CD1c-positive myeloid dendritic cell (primary cell): ENCODE data around the gene ESRRA.
A peak's percentile ranks its signal among the peaks of the same experiment; 100 is the strongest.
"Not testable (repeated sequence)": the region's sequence is repeated elsewhere in the genome, so short reads cannot be mapped to it uniquely, and the experiment has no call there.

Experiments
- DNase-seq: peaks from one replicate; pipeline ENCODE4 v3.0.0-alpha.2; 2016; ENCODE audit errors: extremely low spot score

ESRRA gene

DNA sequence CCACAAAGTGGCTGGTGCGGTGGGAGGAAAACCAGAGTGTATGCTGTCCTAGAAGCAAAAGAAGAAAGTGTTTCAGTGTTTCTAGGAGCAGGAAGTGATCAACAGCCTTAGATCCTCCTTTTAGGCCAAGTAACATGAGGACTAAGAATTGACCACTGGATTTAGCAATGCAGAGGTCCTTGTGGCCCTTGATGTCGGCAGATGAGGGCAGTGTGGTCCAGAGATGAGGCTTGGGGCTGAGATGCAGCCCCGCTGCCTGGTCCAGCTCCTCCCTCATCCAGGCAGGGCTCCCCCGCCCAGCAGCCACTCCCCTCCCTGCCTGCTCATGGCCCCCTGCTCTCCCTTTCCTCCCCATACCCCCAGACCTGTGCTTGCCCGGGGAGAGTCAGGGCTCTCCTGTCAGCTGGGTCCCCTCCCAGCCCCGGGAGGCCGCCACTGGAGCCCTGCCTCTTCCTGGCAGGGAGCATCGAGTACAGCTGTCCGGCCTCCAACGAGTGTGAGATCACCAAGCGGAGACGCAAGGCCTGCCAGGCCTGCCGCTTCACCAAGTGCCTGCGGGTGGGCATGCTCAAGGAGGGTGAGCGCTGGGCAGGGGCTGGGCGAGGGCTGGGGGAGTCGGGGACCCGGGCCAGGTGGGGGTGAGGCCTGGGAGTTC is 8.3 kb downstream of the ESRRA start:
- no peak for DNase-seq

DNA sequence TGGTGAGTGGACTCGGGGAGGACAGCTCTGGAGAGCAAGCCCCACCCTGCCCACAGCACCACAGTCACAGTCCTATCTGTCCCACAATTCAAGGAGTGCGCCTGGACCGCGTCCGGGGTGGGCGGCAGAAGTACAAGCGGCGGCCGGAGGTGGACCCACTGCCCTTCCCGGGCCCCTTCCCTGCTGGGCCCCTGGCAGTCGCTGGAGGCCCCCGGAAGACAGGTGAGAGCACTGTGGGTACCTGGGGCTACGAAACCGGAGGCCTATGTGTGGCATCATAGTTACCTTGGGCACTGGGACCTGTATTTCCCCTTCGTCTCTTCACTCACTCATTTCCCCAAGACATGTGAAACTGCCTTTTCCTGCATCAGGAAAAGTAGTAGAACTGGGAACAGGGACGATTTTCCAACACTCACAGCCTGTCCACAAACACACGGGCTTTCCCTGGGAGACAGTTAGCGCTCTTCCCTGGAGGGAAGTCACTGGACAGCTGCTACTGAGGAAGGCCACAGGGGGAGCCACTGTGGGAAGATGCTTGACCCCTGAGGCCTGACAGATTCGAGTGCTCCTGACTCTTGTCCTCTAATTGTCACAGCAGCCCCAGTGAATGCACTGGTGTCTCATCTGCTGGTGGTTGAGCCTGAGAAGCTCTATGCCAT is 9.0 kb downstream of the ESRRA start:
- no peak for DNase-seq

DNA sequence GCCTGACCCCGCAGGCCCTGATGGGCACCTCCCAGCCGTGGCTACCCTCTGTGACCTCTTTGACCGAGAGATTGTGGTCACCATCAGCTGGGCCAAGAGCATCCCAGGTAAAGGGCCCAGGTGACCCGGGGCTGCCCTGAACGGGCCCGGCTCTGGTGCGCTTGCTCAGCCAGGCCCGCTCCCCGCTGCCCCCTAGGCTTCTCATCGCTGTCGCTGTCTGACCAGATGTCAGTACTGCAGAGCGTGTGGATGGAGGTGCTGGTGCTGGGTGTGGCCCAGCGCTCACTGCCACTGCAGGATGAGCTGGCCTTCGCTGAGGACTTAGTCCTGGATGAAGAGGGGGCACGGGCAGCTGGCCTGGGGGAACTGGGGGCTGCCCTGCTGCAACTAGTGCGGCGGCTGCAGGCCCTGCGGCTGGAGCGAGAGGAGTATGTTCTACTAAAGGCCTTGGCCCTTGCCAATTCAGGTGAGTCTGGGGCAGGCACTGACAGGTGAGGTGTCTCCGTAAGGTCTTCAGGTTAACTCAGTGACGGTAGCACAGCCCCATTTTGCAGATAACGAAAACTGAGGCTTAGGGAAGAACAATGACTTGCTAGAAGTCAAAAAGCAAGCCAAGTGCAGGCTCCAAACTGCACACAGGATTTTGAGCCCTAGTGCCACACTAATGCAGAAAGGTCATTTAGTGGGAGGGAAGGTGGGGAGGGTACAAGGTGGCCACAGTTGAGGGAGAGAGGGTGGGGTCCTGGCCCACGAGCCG is 9.7 kb downstream of the ESRRA start:
- DNase-seq = no peak

DNA sequence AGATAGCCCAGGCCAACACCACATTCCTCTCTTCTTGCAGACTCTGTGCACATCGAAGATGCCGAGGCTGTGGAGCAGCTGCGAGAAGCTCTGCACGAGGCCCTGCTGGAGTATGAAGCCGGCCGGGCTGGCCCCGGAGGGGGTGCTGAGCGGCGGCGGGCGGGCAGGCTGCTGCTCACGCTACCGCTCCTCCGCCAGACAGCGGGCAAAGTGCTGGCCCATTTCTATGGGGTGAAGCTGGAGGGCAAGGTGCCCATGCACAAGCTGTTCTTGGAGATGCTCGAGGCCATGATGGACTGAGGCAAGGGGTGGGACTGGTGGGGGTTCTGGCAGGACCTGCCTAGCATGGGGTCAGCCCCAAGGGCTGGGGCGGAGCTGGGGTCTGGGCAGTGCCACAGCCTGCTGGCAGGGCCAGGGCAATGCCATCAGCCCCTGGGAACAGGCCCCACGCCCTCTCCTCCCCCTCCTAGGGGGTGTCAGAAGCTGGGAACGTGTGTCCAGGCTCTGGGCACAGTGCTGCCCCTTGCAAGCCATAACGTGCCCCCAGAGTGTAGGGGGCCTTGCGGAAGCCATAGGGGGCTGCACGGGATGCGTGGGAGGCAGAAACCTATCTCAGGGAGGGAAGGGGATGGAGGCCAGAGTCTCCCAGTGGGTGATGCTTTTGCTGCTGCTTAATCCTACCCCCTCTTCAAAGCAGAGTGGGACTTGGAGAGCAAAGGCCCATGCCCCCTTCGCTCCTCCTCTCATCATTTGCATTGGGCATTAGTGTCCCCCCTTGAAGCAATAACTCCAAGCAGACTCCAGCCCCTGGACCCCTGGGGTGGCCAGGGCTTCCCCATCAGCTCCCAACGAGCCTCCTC is 10.6 kb downstream of the ESRRA start:
- DNase-seq = not testable (repeated sequence)

DNA sequence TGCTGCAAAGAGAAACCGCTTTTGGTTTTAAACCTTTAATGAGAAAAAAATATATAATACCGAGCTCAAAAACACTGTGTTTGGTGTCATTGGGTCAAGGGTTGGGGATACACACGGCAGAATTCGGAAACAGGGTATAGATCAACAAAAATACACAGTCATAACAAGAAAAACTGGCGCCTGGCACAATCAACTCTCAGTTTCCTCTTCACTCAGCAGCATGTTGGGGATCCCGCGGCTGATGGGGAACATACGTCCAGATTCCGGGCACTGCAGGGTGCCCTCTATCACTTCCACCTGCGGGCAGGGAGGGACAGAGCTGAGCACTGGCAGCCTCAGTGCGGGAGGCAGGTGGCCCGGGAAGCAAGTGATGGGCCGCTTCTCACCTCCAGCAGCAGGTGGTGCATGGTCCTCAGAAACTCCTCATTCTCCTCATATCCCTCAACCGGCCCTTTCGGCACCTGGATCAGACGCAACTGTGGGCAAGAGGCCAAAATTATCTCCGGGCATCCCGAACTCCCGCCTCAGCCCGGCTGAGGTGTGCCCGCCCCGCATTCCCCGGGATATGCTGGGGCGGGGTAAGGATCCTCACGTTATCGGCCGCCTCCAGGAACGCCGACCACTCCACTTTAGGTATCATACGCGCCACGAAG is 11.5 kb downstream of the ESRRA start:
- DNase-seq = peak; percentile 53

DNA sequence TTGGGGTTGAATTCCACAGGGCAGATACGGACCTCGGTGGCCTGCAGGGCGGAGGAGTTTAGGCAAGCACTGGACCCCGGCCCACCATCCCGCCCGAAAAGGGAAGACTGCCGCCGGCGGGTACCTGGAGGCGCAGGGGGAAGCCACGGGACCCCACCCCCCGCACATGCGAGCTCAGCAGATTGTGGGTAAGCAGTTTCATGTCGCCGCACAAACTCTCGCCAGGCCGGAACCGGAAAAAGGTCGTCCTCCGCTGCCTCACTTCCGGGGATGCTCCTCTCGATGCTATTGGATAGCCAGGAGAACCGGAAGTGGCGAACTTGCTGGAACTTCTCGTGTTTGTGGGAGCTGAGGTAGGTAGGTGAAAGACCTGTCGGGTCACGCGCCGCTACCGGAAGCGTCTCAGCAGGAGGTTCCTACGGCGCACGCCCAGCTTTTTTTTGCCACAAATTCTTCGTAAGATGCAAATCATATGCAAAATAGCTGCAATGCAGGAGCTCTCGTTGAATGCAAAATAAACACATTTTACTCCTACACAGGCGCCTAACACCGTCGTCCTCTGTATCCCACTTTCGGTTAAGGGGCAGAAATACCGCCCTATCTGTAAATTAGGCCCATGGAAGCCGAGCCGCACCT is 12.1 kb downstream of the ESRRA start, which contains the start of gene TRMT112:
Gene TRMT112 (minus strand): TSS at position 235 of the 636 bp plus-strand sequence. CDS start 33 bp downstream, at position 202.
- DNase-seq = peak; percentile 99

DNA sequence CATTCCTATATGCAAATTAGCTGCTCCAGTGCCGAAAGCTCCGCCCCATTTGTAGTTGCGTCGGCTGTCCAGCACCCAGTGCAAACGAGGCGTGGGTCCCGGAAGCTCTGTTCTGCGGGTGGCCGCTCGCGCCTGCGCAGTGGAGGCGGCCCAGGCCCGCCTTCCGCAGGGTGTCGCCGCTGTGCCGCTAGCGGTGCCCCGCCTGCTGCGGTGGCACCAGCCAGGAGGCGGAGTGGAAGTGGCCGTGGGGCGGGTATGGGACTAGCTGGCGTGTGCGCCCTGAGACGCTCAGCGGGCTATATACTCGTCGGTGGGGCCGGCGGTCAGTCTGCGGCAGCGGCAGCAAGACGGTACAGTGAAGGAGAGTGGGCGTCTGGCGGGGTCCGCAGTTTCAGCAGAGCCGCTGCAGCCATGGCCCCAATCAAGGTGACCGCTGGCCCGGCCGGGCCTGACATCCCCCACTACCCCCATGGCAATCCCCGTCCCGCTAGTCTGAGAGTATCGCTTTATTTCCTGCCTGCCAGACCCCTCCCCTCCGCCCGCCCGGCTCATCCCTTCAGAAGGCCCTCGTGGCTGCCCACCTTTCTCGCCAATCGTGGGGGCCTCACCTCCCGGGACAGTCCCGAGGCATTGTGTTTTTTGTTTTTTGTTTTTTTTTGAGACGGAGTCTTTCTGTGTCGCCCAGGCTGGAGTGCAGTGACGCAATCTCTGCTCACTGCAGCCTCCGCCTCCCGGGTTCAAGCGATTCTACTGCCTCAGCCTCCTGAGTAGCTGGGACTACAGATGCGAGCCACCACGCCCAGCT is 12.8 kb downstream of the ESRRA start, which contains the start of gene PRDX5:
Gene PRDX5 (plus strand): TSS at position 161 of the 805 bp plus-strand sequence. CDS start 95 bp downstream, at position 256.
- peak; percentile 98 for DNase-seq

DNA sequence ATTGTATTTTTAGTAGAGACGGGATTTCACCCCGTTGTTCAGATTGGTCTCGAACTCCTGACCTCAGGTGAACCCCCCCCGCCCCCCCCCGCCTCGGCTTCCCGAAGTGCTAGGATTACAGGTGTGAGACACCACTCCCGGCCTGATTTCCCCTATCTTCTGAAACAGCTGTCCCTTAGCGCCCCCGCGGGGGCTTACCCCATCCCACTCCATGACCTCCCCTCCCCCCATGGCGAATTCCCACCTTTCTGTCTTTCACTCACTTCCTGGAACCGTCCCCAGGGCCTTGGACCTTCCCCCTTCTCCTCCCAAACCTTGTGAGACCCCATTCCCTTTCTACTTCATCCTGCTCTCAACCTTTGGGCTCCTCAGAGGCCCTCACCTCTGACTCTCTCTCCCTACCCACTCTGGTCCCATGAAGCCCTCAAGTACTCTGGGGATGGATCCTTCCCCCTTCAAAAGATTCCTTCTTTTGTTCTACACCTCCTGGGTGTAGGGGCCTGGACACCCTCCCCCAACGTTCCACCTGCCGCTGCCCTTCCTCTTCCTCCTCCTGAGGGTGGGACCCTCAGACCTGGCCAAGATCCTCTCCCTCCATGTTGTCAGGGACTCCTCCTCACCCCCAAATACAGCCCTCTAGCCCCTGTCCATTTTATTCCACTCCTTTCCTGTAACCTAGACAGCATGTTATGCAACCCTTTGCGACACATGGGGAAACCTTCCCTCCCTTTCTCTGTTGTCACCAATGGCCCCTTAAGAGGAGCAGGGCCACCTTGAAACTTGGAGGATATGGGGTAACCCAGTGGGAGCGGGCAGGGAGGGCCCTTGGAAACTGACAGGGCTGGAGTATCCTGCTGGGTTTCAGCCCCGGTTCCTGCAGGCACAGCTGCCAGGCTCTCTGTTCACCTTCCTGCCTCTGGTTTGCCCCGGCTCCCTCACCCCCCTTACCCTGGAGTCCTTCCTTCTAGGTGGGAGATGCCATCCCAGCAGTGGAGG is 13.7 kb downstream of the ESRRA start:
- no peak for DNase-seq

DNA sequence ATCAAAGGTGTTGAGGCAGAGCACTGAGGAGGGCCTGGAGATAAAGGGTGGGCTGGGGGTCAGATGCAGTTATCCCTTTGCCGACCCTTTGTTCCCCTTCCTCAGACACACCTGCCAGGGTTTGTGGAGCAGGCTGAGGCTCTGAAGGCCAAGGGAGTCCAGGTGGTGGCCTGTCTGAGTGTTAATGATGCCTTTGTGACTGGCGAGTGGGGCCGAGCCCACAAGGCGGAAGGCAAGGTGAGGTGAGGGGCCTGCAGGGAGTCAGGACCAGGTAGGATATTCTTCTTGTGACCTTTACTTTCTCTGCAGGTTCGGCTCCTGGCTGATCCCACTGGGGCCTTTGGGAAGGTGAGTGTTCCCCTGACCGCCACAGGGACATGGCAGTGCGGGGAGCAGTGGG is 15.2 kb downstream of the ESRRA start:
- no peak for DNase-seq

DNA sequence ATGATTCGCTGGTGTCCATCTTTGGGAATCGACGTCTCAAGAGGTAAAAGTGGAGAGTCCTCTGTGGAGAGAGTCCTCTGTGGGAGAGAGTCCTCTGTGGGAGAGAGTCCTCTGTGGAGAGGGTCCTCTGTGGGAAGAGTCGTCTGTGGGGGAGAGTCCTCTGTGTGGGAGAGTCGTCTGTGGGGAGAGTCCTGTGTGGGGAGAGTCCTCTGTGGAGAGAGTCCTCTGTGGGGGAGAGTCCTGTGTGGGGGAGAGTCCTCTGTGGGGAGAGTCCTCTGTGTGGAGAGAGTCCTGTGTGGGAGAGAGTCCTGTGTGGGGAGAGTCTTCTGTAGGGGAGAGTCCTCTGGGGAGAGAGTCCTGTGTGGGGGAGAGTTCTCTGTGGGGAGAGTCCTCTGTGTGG is 15.7 kb downstream of the ESRRA start:
- no peak for DNase-seq

DNA sequence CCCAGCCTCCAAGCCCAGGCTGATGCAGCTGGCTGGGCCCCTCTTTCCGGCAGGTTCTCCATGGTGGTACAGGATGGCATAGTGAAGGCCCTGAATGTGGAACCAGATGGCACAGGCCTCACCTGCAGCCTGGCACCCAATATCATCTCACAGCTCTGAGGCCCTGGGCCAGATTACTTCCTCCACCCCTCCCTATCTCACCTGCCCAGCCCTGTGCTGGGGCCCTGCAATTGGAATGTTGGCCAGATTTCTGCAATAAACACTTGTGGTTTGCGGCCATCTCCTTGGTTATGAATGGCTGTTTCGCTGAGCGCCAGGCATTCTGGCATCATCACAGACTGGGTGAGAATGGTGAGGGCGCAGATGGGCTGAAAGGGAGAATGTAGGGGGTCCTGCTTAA is 16.2 kb downstream of the ESRRA start:
- DNase-seq = no peak

DNA sequence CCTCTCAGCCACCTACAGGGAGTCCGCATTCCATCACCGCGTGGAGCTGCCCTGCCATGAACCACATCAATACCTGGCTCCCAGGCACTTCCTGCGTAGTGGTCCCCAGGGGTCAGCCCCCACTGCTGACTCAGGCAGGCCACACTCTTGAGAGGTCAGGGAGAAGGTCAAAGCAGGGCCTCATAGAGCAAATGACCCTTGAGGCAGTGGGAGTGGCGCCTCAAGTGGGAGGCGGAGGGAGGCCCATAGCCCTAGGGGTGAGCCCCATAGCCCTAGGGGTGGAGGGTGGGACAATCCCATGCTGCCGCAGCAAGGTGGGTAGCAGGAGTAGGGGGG is 17.6 kb downstream of the ESRRA start:
- DNase-seq = no peak

DNA sequence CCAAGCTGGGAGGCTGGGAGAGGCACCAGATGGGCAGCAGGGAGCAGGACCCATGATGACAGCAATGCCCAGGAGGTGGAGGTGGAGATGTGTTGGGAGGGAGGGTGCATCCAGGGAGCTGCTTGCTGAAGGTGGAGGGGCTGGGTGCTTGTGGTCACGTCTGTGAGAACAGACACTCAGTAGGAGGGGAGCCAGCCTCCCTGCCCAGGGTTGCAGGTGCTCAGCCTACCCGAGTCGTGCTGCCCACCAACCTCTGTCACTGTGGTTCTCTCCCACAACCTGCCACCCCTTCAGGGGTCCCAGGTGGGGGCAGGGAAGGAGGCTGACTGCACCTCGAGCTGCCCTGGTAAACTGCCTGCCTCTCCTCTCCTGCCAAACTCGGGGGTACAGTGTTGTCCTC is 18.0 kb downstream of the ESRRA start:
- no peak for DNase-seq

DNA sequence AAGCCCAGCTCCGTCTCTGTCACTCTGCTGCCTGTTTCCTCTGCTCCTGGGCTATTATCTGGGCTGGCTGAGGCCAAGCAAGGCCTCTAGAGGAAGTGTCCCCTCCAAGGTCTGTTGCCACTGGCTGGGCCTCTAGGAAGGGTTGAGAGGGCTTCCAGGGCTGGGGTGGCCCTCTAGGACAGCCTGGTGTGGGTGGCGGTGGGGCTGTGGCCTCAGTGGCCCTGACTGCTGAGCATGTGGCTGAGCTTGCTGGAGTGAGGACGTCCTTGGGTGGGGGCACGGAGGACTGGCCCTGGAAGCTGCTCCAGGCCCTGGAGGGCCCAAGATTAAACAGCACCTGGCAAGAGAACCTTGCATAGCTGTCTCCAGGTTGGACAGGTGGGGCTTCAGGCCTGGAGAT is 18.7 kb downstream of the ESRRA start:
- not testable (repeated sequence) for DNase-seq

DNA sequence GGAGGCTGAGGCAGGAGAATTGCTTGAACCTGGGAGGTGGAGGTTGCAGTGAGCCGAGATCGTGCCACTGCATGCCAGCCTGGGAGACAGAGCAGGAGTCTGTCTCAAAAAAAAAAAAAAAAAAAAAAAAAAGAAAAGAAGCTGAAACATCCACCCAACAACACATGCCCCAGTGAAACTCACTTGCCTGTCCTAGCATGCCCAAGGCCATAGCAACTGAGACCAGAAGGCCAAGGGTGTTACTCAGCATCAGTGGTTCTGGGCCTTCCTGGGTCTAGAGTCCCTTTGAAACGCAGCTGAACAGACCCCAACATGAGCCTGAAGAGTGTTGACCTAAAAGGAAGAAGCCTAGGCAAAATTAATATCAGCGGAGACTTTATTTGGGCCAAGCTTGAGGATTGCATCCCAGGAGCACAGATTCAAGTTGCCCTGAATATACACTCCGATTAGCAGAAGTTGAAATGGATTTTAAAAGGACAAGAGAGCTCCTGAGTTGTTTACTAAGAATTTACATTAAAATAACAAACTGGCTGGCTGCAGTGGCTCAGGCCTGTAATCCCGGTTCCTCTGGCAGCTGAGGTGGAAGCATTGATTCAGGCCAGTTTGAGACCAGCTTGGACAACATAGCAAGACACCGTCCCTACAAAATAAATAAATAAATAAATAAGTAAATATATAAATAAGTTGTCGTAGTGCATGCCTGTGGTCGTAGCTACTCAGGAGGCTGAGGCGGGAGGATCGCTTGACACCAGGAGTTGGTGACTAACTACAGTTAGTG is 19.6 kb downstream of the ESRRA start:
- no peak for DNase-seq

DNA sequence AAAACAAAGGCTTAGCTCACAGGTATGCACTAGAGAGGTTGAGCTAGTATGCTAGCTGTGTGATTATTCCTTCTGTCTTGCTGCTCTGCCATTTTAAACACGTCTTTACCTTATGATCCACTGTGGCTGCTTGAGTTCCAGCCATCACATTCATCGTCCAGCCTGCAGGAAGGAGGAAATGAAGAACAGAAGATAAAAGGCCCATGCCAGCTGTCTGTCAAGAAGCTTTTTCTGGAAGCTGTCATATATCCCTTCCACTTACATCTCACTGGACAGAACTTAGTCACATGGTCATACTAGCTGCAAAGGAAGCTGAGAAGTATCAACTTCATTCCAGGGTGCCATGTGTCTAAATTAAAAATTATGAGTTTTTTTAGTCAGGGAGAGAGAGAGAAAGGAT is 22.1 kb downstream of the ESRRA start:
- no peak for DNase-seq

DNA sequence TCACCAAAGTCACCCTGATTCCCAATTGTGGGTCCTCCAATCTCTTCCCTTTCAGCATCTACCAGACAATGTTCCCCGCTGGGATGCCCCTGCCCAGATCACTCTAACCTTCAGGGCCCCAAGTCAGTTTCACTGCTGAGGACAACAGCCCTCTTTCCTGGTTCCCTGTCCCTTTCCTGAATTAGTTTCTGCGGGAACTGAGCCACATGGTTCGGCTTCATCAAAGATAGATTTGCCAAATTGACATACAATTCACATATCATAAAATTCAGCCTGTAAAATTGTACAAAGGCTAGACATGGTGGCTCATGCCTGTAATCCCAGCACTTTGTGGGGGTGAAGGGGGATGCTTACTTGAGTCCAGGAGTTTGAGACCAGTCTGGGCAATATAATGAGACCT is 22.7 kb downstream of the ESRRA start:
- DNase-seq = no peak

DNA sequence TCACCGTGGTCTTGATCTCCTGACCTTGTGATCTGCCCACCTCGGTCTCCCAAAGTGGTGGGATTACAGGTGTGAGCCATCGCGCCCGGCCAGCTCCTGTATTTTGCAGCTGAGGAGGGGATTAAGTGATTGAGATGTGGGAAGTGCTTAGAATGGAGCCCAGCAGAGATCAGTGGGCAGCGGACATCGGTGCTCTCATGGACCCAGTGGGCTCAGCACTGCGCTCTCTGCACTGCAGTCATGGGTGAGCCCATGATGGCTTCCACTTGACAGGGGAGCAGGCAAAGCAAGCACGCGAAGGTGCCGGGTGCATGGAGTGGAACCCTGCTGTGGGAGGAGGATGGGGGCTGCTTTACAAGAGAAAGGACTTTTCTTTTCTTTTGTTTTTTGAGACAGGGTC is 25.6 kb downstream of the ESRRA start:
- DNase-seq = no peak
